HG03442 (cell line): ENCODE measurements around the gene HNRNPH2.

ENCODE experiments used
- ATAC-seq: cut with Tn5 transposase; IDR thresholded peaks from one replicate; pipeline ENCODE4 v1.9.1; 2021; ENCODE audit warnings: mild to moderate bottlenecking, moderate library complexity; ENCODE audit not compliant: unreplicated experiment

HNRNPH2 gene

DNA sequence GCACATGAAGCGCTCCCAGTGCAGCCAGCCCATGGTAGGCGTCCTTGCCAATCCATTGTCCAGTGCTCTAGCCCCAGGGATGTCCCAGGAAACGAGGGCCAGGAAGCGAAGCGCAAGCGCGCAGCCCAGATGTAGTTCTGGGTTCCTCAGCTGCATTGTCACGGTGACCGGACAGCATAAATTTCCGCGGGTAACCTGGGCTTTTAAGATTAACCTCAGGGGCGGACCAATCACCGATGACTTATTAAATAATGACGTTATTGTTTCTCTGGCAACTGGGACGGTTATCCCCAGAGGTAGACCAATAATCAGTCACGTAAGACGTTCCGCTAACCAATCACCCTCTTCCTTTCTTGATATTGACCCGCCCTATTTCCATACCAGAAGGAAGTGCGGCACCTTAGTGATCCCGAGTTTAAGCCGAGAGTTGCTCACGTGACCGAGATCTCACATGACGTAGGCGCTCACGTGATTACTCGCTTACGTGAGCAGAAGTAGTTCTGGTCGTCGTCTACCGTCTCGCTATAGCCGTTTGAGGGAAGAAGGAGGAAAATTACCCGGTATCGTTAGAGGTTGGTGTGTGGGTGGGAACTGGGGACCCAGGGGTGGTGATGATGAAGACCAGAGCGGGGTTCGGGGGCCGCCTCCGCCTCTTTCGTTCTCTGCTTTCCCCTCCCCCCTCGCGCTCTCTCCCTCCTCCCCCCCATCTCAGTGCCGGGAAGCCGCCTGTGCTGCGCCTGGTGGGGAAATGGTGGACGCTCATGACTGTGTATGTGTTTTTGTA lies at the start of gene HNRNPH2, which contains the start of gene GLA:
Gene HNRNPH2, plus strand, starts transcription at position 475 of the 784 bp plus-strand sequence. CDS start 3,767 bp downstream, outside the sequence.
Gene GLA, minus strand, starts transcription at position 178 of the 784 bp plus-strand sequence. Its CDS starts 22 bp downstream, at position 156.
- peak; percentile 85 for ATAC-seq

DNA sequence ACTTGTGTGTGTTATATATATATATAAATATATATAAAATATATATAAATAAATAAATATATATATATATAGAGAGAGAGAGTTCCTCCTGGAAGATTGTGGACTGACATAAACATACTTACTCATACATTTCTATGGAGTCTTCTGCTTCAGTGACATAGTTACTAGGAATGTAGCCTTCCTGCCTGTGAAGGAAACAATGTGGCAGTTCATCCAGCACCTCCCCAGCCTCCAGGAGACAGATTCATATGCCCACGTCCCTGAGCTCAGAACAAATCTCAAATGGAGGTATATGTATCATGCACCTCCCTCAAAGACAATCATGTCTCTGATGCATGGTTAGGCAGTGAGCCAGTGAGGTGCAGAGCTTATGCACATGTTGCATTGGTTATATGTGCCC lies 48.1 kb upstream of the HNRNPH2 start:
- no peak for ATAC-seq

DNA sequence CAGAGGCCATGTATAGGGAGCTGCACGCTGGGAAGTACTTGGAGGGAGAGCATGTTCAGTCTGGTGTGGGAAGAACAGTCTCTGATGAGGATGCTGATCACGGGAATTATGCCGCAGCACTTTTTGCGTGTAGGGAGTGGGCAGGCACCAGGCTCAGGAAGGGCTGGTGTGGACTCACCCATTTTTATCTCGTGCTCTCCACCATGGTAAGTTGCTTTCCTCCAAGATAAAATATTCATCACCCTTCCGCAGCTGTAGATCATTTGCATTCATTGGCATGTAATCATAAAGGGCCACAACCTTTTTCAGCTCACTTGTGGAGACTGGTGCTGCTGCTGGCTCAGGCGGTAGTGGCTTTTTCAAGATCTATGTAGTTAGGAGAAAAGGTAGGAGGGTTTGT lies 47.6 kb upstream of the HNRNPH2 start:
- ATAC-seq = no peak

DNA sequence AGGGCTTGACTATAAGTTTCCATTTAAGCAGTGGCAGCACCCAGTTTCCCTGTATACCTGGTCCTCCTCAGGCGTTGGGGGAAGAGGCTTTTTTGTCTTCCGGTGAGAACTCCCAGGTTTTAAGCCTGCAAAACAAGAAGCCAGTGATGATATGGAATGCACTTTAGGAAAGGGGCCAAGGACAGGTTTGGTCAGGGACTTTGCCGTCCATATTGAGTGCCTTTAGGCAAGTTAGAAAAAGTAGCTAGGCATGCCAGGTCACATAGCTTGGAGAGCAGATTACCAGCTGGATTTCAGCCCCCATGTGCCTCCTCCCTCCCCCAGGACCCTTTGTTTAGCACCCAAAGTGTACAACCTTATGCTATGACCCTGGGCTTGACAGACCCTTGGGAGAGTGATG lies 45.9 kb upstream of the HNRNPH2 start:
- no peak for ATAC-seq

DNA sequence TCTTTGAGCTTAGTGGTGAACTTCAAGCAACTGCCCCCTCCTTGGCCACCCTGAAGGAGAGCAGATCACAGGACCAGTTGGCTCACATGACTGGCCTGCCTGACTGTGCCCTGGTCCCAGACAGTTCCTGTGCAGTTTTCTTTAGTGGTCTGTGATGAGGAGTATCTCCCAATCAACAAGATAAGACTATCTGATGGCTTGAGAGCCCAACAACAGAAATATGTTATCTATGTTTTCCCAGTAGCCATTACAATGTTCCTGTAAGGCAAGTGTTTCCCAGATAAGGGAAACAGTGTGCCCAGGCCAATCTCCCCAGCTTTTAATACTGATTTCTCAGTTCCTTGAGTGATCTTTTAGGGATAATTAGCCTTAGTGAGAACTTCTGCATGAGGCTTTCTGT lies 45.3 kb upstream of the HNRNPH2 start:
- ATAC-seq = no peak

- no peak for ATAC-seq
Measured at GRCh38 chrX:101365301-101365795, 42.7 kb upstream of the HNRNPH2 start.

- ATAC-seq = no peak
Measured at GRCh38 chrX:101368800-101369199, 39.2 kb upstream of the HNRNPH2 start.

DNA sequence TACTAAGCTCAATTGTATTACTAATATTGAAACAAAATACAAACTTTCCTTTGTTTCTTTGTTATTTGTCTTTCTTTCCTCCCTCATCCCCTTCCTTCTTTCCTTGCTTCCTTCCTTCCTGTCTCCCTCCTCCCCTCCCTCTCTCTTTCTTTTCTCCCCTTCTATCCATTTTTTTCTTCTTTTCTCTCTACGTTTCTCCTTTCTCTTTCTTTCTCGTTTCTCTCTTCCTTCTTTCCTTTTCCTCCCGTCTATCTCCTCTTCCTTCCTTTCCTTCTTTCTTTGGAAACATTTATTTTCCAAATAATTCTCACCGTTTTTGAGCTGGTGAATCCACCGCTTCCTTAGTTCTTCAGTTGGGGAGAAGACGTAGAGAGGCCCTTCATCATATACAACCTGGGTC lies 38.3 kb upstream of the HNRNPH2 start:
- no peak for ATAC-seq

- ATAC-seq = no peak
Measured at GRCh38 chrX:101370888-101371504, 37.0 kb upstream of the HNRNPH2 start.

DNA sequence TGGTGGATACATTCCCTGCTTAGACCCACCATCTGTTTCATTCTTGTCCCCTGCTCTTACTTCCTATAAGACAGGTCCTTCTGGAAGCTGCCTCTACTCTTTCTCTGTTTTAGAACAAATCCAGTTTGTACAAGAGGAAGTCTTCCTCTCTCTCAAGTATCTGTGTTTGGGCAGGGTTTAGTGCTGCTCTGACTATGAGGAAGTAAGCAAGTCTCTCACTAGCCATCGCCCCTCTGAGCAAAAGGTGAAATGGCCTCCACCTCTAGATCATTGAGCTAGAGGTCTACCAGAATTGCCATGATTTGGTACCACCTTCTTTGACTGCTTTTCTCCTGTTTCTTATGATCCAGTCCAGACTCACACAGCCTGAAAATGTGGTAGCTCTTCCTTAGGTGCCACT lies 30.5 kb upstream of the HNRNPH2 start:
- no peak for ATAC-seq

GRCh38 chrX:101383679-101384205 lies 24.3 kb upstream of the HNRNPH2 start:
- ATAC-seq = peak; percentile 79

DNA sequence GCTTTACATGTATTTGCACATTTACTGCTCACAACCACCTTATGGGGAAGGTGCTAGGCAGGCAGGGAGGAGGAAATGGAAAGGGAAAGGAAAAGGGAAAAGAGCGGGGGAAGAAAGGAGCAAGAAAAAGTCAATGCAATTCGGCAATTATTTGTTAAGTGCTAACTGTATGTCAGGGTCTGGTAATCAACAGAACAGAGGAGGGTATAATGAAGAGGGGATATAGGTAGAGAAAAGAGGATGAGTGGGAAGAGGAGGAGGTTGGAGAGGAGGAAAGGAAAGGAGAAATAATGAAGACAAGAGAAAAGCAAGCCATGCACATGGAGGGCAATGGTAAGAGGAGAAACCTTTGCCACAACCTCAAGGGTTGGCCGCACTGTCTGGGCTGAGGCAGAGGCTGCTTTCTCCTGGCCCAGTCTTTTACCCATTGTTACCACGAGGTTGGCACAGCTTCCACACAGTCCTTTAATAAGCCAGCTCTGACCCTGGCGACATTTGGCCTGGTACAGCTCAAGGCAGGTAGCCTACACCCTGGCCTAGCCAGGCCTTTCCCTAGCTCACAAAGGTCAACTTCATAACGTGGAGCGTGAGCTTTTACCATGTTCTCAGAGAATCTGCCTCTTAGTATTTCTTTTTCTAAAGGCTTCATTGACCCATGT lies 22.9 kb upstream of the HNRNPH2 start:
- no peak for ATAC-seq

- peak; percentile 62 for ATAC-seq
Measured at GRCh38 chrX:101385795-101386541, 22.1 kb upstream of the HNRNPH2 start, which contains the start of gene BTK. TSS of gene BTK (minus strand) at chrX:101386191. CDS start at chrX:101375284, 10,907 bp downstream.

DNA sequence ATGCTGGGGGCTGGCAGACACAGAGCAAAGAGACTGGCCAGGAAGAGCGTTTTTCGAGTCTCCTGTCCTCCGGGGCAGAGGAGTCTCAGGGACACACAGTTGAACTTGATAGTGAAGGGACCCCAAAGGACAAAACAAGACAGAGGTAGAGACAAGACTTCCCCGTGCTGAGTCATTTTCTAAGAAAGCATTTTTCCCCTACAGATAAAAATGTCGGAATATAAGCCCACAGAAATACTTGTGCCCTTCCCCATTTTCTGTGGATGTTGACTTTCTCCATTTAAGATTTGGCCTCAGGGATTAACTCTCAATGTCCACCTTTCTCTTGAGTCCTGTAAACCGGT lies 21.5 kb upstream of the HNRNPH2 start:
- ATAC-seq = no peak

- no peak for ATAC-seq
Measured at GRCh38 chrX:101388604-101389003, 19.4 kb upstream of the HNRNPH2 start.

DNA sequence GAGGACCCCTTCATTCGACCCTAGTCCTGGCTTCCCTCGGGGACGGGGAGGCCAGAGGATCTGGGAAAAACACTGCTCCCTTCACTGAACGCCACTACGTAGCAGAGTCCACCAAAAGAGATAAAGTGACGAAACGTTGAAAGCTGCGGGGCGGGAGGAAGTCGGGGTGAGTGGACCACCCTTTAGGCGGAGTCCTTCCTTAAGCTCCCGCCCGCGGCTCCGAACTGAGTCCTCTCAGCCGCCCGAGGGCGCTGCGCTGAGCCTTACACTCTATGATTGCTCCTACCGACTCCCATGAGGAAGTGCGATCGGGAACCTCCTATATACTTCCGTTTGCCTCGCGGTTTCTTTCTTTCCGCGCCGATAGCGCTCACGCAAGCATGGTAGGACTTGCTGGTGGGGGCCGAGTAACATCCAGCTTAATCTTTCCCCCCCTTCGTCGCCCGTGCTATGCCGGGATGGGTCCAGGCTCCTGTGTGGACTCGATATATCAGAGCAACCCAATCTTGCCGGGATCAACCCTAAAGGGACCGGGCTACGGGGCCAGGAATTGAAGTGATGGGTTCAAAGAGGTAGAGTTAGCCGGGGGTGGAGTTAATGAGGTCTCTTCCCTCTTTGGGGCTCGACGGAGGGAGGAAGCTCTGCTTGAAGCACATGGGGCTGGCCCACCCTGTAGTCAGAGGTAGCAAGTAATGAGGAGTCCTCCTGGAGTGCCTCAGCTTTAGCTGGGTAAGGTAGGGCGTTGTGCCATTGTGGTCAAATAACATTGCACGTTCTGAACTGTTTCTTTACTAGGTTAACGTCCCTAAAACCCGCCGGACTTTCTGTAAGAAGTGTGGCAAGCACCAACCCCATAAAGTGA lies 17.1 kb upstream of the HNRNPH2 start, which contains the start of gene RPL36A:
Gene RPL36A, plus strand, starts transcription at position 348 of the 862 bp plus-strand sequence. Its CDS starts 33 bp downstream, at position 381.
- peak; percentile 80 for ATAC-seq

DNA sequence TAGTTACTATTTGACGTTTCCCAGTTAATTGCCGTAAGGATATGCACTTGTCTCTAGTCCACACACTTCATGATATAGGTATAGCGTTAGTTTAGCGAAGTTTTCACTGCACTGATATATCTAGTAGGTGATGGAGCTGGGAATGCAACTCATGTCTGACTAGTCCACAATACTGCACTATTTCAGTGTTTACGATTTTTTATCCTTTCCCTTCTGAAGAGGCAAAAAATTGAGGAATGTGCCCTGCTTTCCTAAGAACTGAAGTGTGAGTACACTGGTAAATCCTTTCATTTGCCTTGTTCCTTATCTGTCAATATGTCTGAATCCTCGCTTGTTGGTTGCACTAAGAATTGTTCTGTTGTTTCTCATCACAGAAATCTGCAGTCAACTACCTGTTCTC lies 16.2 kb upstream of the HNRNPH2 start:
- ATAC-seq = no peak

DNA sequence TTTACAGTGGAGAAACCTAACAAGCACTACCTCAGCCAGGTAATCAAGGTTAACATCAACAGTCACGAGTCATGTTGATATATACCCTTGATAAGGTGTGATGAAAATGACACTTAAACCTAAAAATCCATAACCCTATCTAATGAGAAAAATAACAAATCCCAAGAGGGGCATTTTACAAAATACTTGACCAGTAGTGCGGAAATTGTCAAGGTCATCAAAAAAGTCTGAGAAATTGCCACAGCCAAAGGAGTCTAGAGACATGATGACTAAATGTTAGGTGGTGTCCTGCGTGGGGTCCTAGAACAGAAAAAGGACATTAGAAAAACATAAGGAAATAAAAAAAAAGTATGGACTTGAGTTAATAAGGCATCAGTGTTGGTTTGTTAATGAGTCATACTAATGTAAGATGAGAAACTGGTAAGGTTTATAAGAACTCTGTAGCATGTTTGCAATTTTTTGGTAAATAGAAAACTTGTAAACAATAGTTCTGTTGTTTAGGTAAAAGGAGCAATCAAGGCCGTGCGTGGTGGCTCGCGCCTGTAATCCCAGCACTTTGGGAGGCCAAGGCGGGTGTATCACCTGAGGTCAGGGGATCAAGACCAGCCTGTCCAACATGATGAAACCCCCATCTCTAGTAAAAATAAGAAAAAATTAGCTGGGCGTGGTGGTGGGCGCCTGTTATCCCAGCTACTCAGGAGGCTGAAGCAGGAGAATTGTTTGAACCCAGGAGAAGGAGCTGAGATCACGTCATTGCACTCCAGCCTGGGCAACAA lies 14.3 kb upstream of the HNRNPH2 start:
- no peak for ATAC-seq

DNA sequence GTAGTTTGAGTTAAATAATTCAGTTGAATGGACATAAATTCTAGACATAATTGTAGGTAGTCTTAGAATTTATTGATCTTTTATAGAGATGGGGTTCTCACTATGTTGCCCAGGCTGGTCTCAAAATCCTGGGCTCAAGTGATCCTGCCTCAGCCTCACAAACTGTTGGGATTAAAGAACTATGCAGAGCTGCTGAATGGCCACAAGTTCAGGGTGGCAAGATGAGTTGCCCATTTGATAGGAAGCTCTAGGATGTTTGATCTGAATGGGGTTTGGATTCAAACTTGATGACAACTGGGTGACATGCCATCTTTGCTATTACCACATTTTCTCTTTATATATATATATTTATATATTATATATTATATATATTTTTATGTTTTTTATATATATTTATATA lies 13.7 kb upstream of the HNRNPH2 start:
- ATAC-seq = no peak
